MM.1S (cell line): ENCODE measurements around the gene SCG3.

Source experiments
- DNase-seq: peaks from one replicate; pipeline ENCODE4 v3.0.0-alpha.2; 2015
- H2AFZ ChIP-seq: fragments of 300-600 bp; sonication (generic); 2 replicates; pipeline ENCODE4 v1.6.0; 2016; ENCODE audit warnings: antibody characterized with exemption, low read length
- H3F3A ChIP-seq: fragments of 300-600 bp; sonication (generic); 2 replicates; pipeline ENCODE4 v1.6.1; 2016; ENCODE audit warnings: mild to moderate bottlenecking, antibody characterized with exemption, low read length, moderate library complexity, mixed read lengths; ENCODE audit not compliant: insufficient read depth
- H3K27ac ChIP-seq: fragments of 300-600 bp; sonication (generic); 2 replicates; pipeline ENCODE4 v1.5.1; 2016; ENCODE audit warnings: mild to moderate bottlenecking, low read length
- H3K27me3 ChIP-seq: fragments of 300-600 bp; sonication (generic); replicated peaks from 2 replicates; pipeline ENCODE4 v1.6.0; 2016; ENCODE audit warnings: low read length; ENCODE audit not compliant: insufficient read depth
- H3K36me3 ChIP-seq: fragments of 300-600 bp; sonication (generic); replicated peaks from 2 replicates; pipeline ENCODE4 v1.6.1; 2016; ENCODE audit warnings: mild to moderate bottlenecking, low read length, mixed read lengths; ENCODE audit not compliant: insufficient read depth
- H3K4me1 ChIP-seq: fragments of 300-600 bp; sonication (generic); 2 replicates; pipeline ENCODE4 v1.6.1; 2016; ENCODE audit warnings: low read length, mixed read lengths
- H3K4me2 ChIP-seq: fragments of 300-600 bp; sonication (generic); 2 replicates; pipeline ENCODE4 v1.6.0; 2016; ENCODE audit warnings: low read depth, low read length
- H3K4me3 ChIP-seq: fragments of 300-600 bp; sonication (generic); 2 replicates; pipeline ENCODE4 v1.5.1; 2016; ENCODE audit warnings: low read length, mixed read lengths
- H3K79me2 ChIP-seq: fragments of 300-600 bp; sonication (generic); 2 replicates; pipeline ENCODE4 v1.6.1; 2016; ENCODE audit warnings: mixed run types, low read length, mixed read lengths
- H3K9ac ChIP-seq: fragments of 300-600 bp; sonication (generic); 2 replicates; pipeline ENCODE4 v1.6.1; 2016; ENCODE audit warnings: low read length, mixed read lengths
- H3K9me2 ChIP-seq: fragments of 300-600 bp; sonication (generic); replicated peaks from 2 replicates; pipeline ENCODE4 v1.6.1; 2016; ENCODE audit warnings: mild to moderate bottlenecking, low read length, mixed read lengths; ENCODE audit not compliant: insufficient read depth
- H3K9me3 ChIP-seq: fragments of 300-600 bp; sonication (generic); replicated peaks from 2 replicates; pipeline ENCODE4 v1.6.1; 2016; ENCODE audit warnings: mild to moderate bottlenecking, low read length, mixed read lengths; ENCODE audit not compliant: insufficient read depth
- H4K20me1 ChIP-seq: fragments of 300-600 bp; sonication (generic); 2 replicates; pipeline ENCODE4 v1.6.1; 2016; ENCODE audit warnings: mild to moderate bottlenecking, low read length, moderate library complexity, mixed read lengths; ENCODE audit not compliant: insufficient read depth
- EZH2 ChIP-seq: fragments of 300-600 bp; sonication (generic); optimal IDR thresholded peaks from 2 replicates; pipeline ENCODE3; 2017; ENCODE audit warnings: low read depth, mild to moderate bottlenecking, antibody characterized with exemption, low read length, mixed read lengths
- EZH2phosphoT487 ChIP-seq: fragments of 300-600 bp; sonication (generic); IDR thresholded peaks from 2 replicates; pipeline ENCODE4 v1.6.1; 2018; ENCODE audit warnings: antibody characterized with exemption, low read length
- TF ChIP-seq, protein P1 (sequence below): fragments of 300-600 bp; sonication (generic); IDR thresholded peaks from 2 replicates; pipeline ENCODE4 v1.5.1; 2016; ENCODE audit warnings: antibody characterized with exemption, low read length, mixed read lengths

Gene SCG3

DNA sequence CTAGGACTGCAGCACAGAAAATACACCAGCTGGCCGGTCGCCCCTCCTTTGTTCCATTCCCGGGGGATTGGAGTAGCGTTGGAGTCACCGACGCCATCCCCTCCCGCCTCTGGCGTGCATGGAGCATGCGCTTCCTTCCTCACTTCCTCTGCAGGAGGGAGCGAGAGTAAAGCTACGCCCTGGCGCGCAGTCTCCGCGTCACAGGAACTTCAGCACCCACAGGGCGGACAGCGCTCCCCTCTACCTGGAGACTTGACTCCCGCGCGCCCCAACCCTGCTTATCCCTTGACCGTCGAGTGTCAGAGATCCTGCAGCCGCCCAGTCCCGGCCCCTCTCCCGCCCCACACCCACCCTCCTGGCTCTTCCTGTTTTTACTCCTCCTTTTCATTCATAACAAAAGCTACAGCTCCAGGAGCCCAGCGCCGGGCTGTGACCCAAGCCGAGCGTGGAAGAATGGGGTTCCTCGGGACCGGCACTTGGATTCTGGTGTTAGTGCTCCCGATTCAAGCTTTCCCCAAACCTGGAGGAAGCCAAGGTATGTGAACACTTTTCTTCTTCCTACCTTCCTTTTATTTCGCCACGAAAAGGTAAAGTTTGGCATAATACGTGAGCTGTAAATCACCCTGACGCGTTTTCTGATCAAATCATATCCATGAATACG is at the start of gene SCG3:
SCG3 (plus strand) TSS at position 201 of the 661 bp plus-strand sequence; CDS start at position 454, 253 bp downstream.
- H3K79me2 ChIP-seq, result no peaks in the 10 kb centered on the region
- TF ChIP-seq EZH2, result no peak
- TF ChIP-seq, protein P1, sequence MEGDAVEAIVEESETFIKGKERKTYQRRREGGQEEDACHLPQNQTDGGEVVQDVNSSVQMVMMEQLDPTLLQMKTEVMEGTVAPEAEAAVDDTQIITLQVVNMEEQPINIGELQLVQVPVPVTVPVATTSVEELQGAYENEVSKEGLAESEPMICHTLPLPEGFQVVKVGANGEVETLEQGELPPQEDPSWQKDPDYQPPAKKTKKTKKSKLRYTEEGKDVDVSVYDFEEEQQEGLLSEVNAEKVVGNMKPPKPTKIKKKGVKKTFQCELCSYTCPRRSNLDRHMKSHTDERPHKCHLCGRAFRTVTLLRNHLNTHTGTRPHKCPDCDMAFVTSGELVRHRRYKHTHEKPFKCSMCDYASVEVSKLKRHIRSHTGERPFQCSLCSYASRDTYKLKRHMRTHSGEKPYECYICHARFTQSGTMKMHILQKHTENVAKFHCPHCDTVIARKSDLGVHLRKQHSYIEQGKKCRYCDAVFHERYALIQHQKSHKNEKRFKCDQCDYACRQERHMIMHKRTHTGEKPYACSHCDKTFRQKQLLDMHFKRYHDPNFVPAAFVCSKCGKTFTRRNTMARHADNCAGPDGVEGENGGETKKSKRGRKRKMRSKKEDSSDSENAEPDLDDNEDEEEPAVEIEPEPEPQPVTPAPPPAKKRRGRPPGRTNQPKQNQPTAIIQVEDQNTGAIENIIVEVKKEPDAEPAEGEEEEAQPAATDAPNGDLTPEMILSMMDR, result no peak
- no peak for TF ChIP-seq EZH2phosphoT487
- no peaks in the 10 kb centered on the region for H3K4me1 ChIP-seq
- no peak within 1 kb of the TSS for H3K27ac ChIP-seq
- no peak within 1 kb of the TSS for H3K9ac ChIP-seq
- no peaks in the 10 kb centered on the region for H3F3A ChIP-seq
- H3K4me3 ChIP-seq, result no peak within 1 kb of the TSS
- no peaks in the 10 kb centered on the region for H3K9me3 ChIP-seq
- H2AFZ ChIP-seq, result no peak within 1 kb of the TSS
- H4K20me1 ChIP-seq, result no peaks in the 10 kb centered on the region
- no peaks in the 10 kb centered on the region for H3K36me3 ChIP-seq
- DNase-seq, result no peak
- no peaks in the 10 kb centered on the region for H3K9me2 ChIP-seq
- no peaks in the 10 kb centered on the region for H3K27me3 ChIP-seq
- H3K4me2 ChIP-seq, result no peak within 1 kb of the TSS

DNA sequence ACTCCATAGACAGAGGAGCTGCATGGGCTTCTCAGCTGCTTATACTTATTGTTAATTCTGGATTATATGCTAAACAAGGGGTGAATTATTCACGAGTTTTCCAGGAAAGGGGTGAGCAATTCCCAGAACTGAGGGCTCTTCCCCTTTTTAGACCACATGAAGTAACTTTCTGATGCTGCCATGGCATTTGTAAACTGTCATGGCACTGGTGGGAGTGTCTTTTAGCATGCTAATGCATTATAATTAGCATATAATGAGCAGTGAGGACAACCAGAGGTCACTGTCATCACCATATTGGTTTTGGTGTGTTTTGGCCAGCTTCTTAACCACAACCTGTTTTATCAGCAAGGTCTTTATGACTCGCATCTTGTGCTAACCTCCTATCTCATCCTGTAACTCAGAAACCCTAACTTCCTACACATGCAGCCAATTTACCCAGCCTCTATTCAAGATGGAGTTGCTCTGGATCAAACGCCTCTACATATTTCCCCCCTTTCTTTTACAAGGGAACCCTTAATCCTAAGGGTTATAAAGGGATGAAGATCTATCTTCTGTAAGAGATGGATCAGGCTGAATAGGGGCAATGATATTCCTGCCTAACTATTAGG is 46.6 kb upstream of the SCG3 start:
- no peaks in the 10 kb centered on the region for H3K9me3 ChIP-seq
- no peaks in the 10 kb centered on the region for H3K79me2 ChIP-seq
- no peaks in the 10 kb centered on the region for H3K27me3 ChIP-seq
- no peak for DNase-seq
- H3F3A ChIP-seq, result no peaks in the 10 kb centered on the region
- H2AFZ ChIP-seq, result no peak overlapping the region
- H4K20me1 ChIP-seq, result no peaks in the 10 kb centered on the region
- no peaks in the 10 kb centered on the region for H3K36me3 ChIP-seq
- H3K27ac ChIP-seq, result no peak overlapping the region
- H3K9ac ChIP-seq, result no peak overlapping the region
- H3K4me3 ChIP-seq, result no peak overlapping the region
- no peaks in the 10 kb centered on the region for H3K9me2 ChIP-seq
- no peaks in the 10 kb centered on the region for H3K4me1 ChIP-seq
- TF ChIP-seq EZH2 (no peak), EZH2phosphoT487 (no peak)
- TF ChIP-seq, protein P1, result no peak
- no peak overlapping the region for H3K4me2 ChIP-seq

DNA sequence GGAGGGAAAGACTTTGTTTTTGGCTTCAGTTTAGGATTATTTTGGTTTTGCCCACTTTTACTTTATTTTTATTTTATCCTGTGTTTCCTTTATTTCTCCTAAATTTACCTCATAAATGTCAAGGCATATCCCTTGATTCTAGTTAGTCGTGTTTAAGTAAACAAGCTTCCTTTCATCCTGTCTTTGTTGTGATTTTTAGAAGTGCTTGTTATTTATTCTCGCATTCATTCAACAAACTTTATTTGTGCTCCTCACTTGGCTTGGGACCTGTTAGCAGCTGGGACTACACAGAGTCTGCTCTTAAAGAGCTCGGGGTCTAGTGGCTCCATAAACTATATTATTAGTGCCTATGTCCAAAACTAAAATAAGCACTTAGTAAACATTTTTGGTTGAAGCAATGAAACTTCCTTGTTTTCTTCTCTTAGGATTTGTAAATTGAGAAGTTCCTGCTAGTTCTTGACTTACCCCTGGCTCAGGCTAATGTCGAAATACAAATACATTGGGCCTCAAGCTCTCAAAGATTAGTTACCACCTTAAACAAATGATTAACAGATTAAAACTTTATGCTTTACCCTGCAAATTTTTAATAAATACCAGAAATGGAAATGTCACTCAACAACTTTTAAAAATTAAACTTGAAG is 39.7 kb upstream of the SCG3 start:
- no peak overlapping the region for H3K4me3 ChIP-seq
- no peak for TF ChIP-seq EZH2
- TF ChIP-seq EZH2phosphoT487, result no peak
- TF ChIP-seq, protein P1, result no peak
- DNase-seq, result no peak
- no peaks in the 10 kb centered on the region for H3F3A ChIP-seq
- no peak overlapping the region for H3K4me2 ChIP-seq
- no peaks in the 10 kb centered on the region for H4K20me1 ChIP-seq
- no peaks in the 10 kb centered on the region for H3K9me3 ChIP-seq
- H3K27me3 ChIP-seq, result no peaks in the 10 kb centered on the region
- no peak overlapping the region for H2AFZ ChIP-seq
- no peaks in the 10 kb centered on the region for H3K4me1 ChIP-seq
- no peak overlapping the region for H3K27ac ChIP-seq
- no peak overlapping the region for H3K9ac ChIP-seq
- H3K36me3 ChIP-seq, result no peaks in the 10 kb centered on the region
- no peaks in the 10 kb centered on the region for H3K9me2 ChIP-seq
- H3K79me2 ChIP-seq, result no peaks in the 10 kb centered on the region
